Stomach (tissue), 9 donors: ENCODE measurements around the gene USP4. TPM values are rescaled to one million over a fixed set of nuclear protein-coding genes. Genes with fewer than 3 reads are reported as not detected.
A peak's percentile ranks its signal among the peaks of the same experiment; 100 is the strongest.

ENCODE experiments used
- DNase-seq, 2 donors: peaks; one replicate each; pipeline versions ENCODE4 v3.0.0 to v3.0.0-alpha.2; 2013 to 2019
- H3K27ac ChIP-seq, 5 donors: fragments of 200-600 bp in 4 of 5; sonication (generic) in 4 of 5; one replicate each; pipeline ENCODE4 v1.5.1; 2013 to 2019; ENCODE audit warnings: mild to moderate bottlenecking in 1 of 5, moderate library complexity in 1 of 5
- H3K27me3 ChIP-seq, 3 donors: fragments of 200-600 bp; sonication (generic); one replicate each; pipeline ENCODE4 v1.5.1; 2017 to 2019; ENCODE audit warnings: mixed run types in 1 of 3
- H3K36me3 ChIP-seq, 4 donors: fragments of 200-600 bp; sonication (generic); 1 replicate in 3 of 4; 2 replicates in 1 of 4; pipeline ENCODE4 v1.5.1; 2016 to 2019
- H3K4me1 ChIP-seq, 4 donors: fragments of 200-600 bp; sonication (generic); one replicate each; pipeline ENCODE4 v1.5.1; 2016 to 2019
- H3K4me3 ChIP-seq, 4 donors: fragments of 200-600 bp; sonication (generic) in 3 of 4; one replicate each; pipeline ENCODE4 v1.5.1; 2016 to 2019; ENCODE audit warnings: mild to moderate bottlenecking in 1 of 4
- H3K9me3 ChIP-seq, 4 donors: fragments of 200-600 bp; sonication (generic); one replicate each; pipeline ENCODE4 v1.5.1; 2016 to 2019
- CTCF ChIP-seq, 7 experiments: fragments of 450-650 bp in 4 of 7; fragments of 200-600 bp in 3 of 7; sonication (generic) in 3 of 7; IDR thresholded peaks; one replicate each; pipeline ENCODE4 v1.5.1; 2016 to 2019; ENCODE audit warnings: antibody characterized with exemption in 7 of 7, control low read depth in 2 of 7, mild to moderate bottlenecking in 1 of 7
- EP300 ChIP-seq: sonication (generic); formaldehyde crosslinking; IDR thresholded peaks from one replicate; pipeline ENCODE4 v1.6.1; 2017; ENCODE audit warnings: antibody characterized with exemption
- POLR2A ChIP-seq, 4 donors: fragments of 450-650 bp; IDR thresholded peaks; one replicate each; pipeline ENCODE4 v1.6.1; 2016; ENCODE audit warnings: antibody characterized with exemption in 4 of 4, control low read depth in 2 of 4, mild to moderate bottlenecking in 1 of 4, moderate library complexity in 1 of 4
- POLR2AphosphoS5 ChIP-seq, 3 donors: sonication (generic); formaldehyde crosslinking; IDR thresholded peaks; one replicate each; pipeline ENCODE4 v1.6.1; 2016; ENCODE audit warnings: antibody characterized with exemption in 3 of 3
- WGBS, 5 donors: extraction: QIAGEN DNeasy Blood & Tissue Kit in 3 of 5; methylation state at CpG; one replicate each; pipeline versions ENCODE4 v1.1.5 to v1.1.7; 2013 to 2018; 5-methylcytosine and 5-hydroxymethylcytosine counted together
- intact Hi-C: fragments of 100-400 bp; cut with DNase I; formaldehyde crosslinking; loops from one replicate; pipeline ENCODE4 v1.15.1; 2023; ENCODE audit warnings: low total_unique reads
- polyA plus RNA-seq, 3 donors: library from polyadenylated mRNA; stranded (reverse); fragments of 200-250 nt; gene quantifications; one replicate each; pipeline ENCODE4 v1.2.3, GENCODE V29; 2013
- total RNA-seq, 5 donors: library from RNA; depleted of rRNA; stranded (reverse); fragments of >200 nt; gene quantifications; one replicate each; pipeline versions ENCODE4 v1.1.0 to v1.2.3, GENCODE V29; 2014 to 2016
- donor health status: healthy with polysubstance abuse.
- donor health status: Bipolar disorder and iron deficiency.
- donor health status: healthy.

USP4 gene
- total and polyA plus RNA-seq, 8 donors: 21.9 to 123 (median 24.5) TPM

DNA sequence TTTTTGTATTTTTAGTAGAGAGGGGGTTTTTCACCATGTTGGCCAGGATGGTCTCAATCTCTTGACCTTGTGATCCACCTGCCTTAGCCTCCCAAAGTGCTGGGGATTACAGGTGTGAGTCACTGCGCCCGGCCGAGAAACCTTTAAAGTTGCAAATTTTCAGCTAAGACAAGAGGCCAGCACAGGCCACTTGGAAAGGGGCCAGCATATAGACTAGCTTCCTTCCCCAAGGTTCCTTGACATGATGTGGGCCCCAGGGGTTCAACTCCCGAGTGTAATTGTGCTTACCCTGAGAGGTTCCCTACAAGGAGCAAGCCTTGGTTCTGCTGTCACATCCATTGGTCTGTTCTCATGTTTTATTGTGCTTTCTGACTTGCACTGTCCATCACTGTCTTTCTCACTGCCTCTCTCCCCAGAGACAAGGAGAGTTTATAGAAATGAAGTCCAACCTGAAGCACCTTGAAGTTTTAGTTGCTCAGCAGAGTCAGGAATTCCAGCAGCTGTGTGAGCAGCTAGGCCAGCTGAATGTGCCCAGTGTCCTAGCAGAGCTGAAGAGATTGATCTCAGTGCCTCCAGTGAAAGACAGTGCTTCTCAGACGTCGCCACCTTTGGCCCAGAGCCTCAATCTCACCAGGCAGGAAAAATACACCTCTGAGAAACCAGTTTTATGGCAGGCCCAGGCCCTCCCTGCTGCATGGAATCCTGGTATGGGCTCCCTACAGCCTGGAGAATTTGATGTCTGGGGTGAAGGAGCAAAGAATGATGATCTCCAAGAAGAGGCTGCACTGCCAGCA, 83.9 kb downstream of the USP4 start:
- intact Hi-C loops: no loop called here
- DNase-seq: no peak
- Histone ChIP-seq H3K36me3 (no peaks in the 10 kb centered on the region), H3K27ac (no peak overlapping the region), H3K9me3 (no peaks in the 10 kb centered on the region), H3K4me3 (no peak overlapping the region), H3K27me3 (no peaks in the 10 kb centered on the region), H3K4me1 (no peaks in the 10 kb centered on the region)
- 72 to 79% (median 78%) methylated on average over 6 of the region's 6 CpGs for WGBS, 5 donors
- no peak for TF ChIP-seq EP300
- TF ChIP-seq POLR2A (IDR thresholded peaks at IDR 0.05): no peak
- TF ChIP-seq POLR2AphosphoS5 (IDR thresholded peaks at IDR 0.05): no peak
- no peak for TF ChIP-seq CTCF (IDR thresholded peaks at IDR 0.05)

DNA sequence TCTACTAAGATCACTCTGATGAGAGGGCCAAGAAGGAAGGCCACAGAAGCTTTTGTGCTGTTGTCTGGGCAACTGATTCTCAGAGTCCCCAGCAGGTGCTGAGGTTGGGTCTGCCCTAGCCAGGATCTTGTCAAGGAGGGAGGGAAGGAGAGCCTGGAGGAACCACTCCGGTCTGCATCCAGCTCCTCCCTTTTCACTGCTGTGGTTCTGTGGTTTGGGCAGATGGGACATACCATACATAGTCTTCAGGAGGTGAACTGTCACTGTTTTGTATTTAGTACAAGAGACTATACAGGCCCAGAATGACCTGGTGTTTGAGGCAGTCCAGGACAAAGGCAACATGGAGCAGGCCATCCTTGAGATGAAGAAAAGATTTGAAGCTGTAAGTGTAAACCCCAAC, 84.7 kb downstream of the USP4 start:
- WGBS, 5 donors: 50 to 70% (median 56%) methylated on average over 1 of the region's 1 CpG
- DNase-seq: no peak
- H3K4me1 ChIP-seq: no peaks in the 10 kb centered on the region
- intact Hi-C loops: no loop called here
- H3K36me3 ChIP-seq: no peaks in the 10 kb centered on the region
- TF ChIP-seq POLR2A (IDR thresholded peaks at IDR 0.05) (no peak), EP300 (no peak), CTCF (IDR thresholded peaks at IDR 0.05) (no peak), POLR2AphosphoS5 (IDR thresholded peaks at IDR 0.05) (no peak)
- no peaks in the 10 kb centered on the region for H3K27me3 ChIP-seq
- H3K27ac ChIP-seq: no peak overlapping the region
- H3K9me3 ChIP-seq: no peaks in the 10 kb centered on the region
- H3K4me3 ChIP-seq: no peak overlapping the region

DNA sequence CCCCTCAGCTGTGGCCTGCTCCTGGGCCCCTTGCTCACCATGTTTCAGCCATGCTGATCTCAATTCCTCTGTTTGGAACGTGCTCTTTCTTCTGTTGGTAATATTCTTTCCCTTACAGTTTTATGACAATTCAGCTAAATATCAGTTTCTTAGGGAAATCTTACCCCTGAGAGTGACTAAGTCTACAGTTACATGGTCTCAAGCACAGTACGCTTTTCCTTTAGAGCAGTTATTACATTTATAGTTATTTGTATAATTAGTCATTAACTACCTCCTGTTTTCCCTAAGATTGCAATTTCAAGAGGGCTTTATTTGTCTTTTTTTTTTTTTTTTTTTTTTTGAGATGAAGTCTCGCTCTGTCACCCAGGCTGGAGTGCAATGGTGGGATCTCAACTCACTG, 86.3 kb downstream of the USP4 start:
- no peak overlapping the region for H3K4me3 ChIP-seq
- H3K4me1 ChIP-seq: peaks cover 0 to 11% (median 3%) of the 10 kb centered on the region in 4 donors
- H3K9me3 ChIP-seq: no peaks in the 10 kb centered on the region
- H3K27me3 ChIP-seq: no peaks in the 10 kb centered on the region
- DNase-seq: no peak
- WGBS, 5 donors: 81 to 93% (median 86%) methylated on average over 3 of the region's 3 CpGs
- TF ChIP-seq EP300 (no peak), CTCF (IDR thresholded peaks at IDR 0.05) (no peak), POLR2AphosphoS5 (IDR thresholded peaks at IDR 0.05) (no peak), POLR2A (IDR thresholded peaks at IDR 0.05) (no peak)
- no peak overlapping the region for H3K27ac ChIP-seq
- intact Hi-C loops: no loop called here
- no peaks in the 10 kb centered on the region for H3K36me3 ChIP-seq

DNA sequence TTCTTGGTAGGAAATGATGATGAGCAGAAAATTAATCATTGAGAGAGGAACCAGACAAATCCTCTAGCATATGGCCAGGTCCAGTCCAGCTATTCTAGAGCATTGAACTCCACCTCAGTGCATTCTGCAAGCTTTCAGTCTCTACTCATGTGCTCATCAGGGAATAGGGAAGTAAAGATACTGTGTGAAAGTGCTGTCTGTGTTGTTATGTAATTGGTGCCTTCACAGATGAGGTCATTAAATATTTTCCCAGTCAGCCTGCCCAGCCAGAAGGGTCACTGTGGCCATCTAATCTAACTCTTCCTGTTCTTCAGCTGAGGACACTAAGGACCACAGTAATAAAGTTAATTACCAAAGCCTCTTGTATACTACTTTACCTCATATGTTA, 91.0 kb downstream of the USP4 start:
- intact Hi-C loops: no loop called here
- no peaks in the 10 kb centered on the region for H3K9me3 ChIP-seq
- H3K27me3 ChIP-seq: no peaks in the 10 kb centered on the region
- H3K4me1 ChIP-seq: peaks cover 0 to 18% (median 4%) of the 10 kb centered on the region in 4 donors
- H3K36me3 ChIP-seq: no peaks in the 10 kb centered on the region
- H3K4me3 ChIP-seq: no peak overlapping the region
- H3K27ac ChIP-seq: peak overlapping the region in 3 of 5 donors; percentile 33 to 71 (median 59)
- peak in 1 of 2 donors; percentile 45 for DNase-seq
- TF ChIP-seq CTCF (IDR thresholded peaks at IDR 0.05) (no peak), POLR2A (IDR thresholded peaks at IDR 0.05) (no peak), POLR2AphosphoS5 (IDR thresholded peaks at IDR 0.05) (no peak)
